GM12878 (cell line): ENCODE results near the gene FETUB. TPM values are rescaled to one million over a fixed set of nuclear protein-coding genes. Genes with fewer than 3 reads are reported as not detected.

Experiments
- ATAC-seq: fragments of 200-7000 bp; cut with Tn5 transposase; 3 replicates; pipeline ENCODE4 v1.9.1; 2020; ENCODE audit warnings: mild to moderate bottlenecking, moderate library complexity
- BruUV-seq: library from RNA; stranded (reverse); fragments of 400-500 nt; replicated peaks from 2 replicates; lab custom pipeline; 2021; lab: Mats Ljungman, UMichigan
- CTCF ChIA-PET: fragments of 300-600 bp; sonication (Branson Sonifier 250); formaldehyde crosslinking; extraction: SDS; loops from one replicate; lab custom pipeline; 2021; ENCODE audit warnings: inconsistent platforms; lab: Yijun Ruan, JAX
- POLR2A ChIA-PET: fragments of 350-600 bp; formaldehyde crosslinking; extraction: SDS; loops from one replicate; lab custom pipeline; 2021; ENCODE audit warnings: inconsistent platforms; lab: Charles Lee
- RAD21 ChIA-PET: fragments of 300-600 bp; sonication (Branson Sonifier 250); formaldehyde crosslinking; loops from one replicate; lab custom pipeline; 2023; ENCODE audit warnings: antibody characterized with exemption; ENCODE audit not compliant: unreplicated experiment; lab: Charles Lee
- SMC1A ChIA-PET: fragments of 300-600 bp; sonication (Branson Sonifier 250); formaldehyde crosslinking; loops from one replicate; lab custom pipeline; 2023; ENCODE audit not compliant: unreplicated experiment, uncharacterized antibody; lab: Charles Lee
- DNase-seq: peaks from one replicate; pipeline ENCODE4 v3.0.0-alpha.2; 2011; ENCODE audit warnings: low read depth, low spot score
- FAIRE-seq: peaks from 3 replicates; lab custom pipeline; 2011; peaks lifted over from hg19 to GRCh38; lab: Jason Lieb, UNC
- H2AFZ ChIP-seq: 2 replicates; pipeline ENCODE4 v1.6.0; 2011; ENCODE audit warnings: low read depth, low read length, control low read depth; ENCODE audit not compliant: control insufficient read depth
- H3K27ac ChIP-seq: 2 replicates; pipeline ENCODE4 v1.5.1; 2011; ENCODE audit warnings: control low read depth; ENCODE audit not compliant: control insufficient read depth, insufficient read depth
- H3K27me3 ChIP-seq, 2 experiments: replicated peaks in 1 of 2; 2 replicates each; pipeline versions ENCODE4 v1.6.0 to v1.6.1; 2011; ENCODE audit warnings: low read length in 1 of 2; ENCODE audit not compliant: control insufficient read depth in 2 of 2, insufficient read depth in 2 of 2
- H3K36me3 ChIP-seq, 2 experiments: 2 replicates each; pipeline ENCODE4 v1.5.1; 2011; ENCODE audit warnings: low read length in 1 of 2; ENCODE audit not compliant: control insufficient read depth in 2 of 2, insufficient read depth in 2 of 2
- H3K4me1 ChIP-seq: 2 replicates; pipeline ENCODE4 v1.6.1; 2011; ENCODE audit warnings: mild to moderate bottlenecking, low read length, moderate library complexity, mixed read lengths; ENCODE audit not compliant: control insufficient read depth, insufficient read depth
- H3K4me2 ChIP-seq: 2 replicates; pipeline ENCODE4 v1.6.0; 2011; ENCODE audit warnings: control low read depth; ENCODE audit not compliant: control insufficient read depth, insufficient read depth
- H3K4me3 ChIP-seq: fragments of 200-600 bp; sonication (generic); 2 replicates; pipeline ENCODE4 v1.5.1; 2016
- H3K79me2 ChIP-seq: 2 replicates; pipeline ENCODE4 v1.6.0; 2011; ENCODE audit warnings: low read length; ENCODE audit not compliant: control insufficient read depth, insufficient read depth
- H3K9ac ChIP-seq: 2 replicates; pipeline ENCODE4 v1.8.0; 2011; ENCODE audit warnings: low read length, control low read depth, mixed read lengths; ENCODE audit not compliant: control insufficient read depth, insufficient read depth
- H3K9me3 ChIP-seq: replicated peaks from 3 replicates; pipeline ENCODE4 v1.5.1; 2011; ENCODE audit warnings: mild to moderate bottlenecking, low read length; ENCODE audit not compliant: control insufficient read depth, insufficient read depth
- H4K20me1 ChIP-seq: 2 replicates; pipeline ENCODE4 v1.6.0; 2011; ENCODE audit not compliant: control insufficient read depth, insufficient read depth
- CBFB ChIP-seq: IDR thresholded peaks from 2 replicates; pipeline ENCODE4 v1.6.1; 2016; ENCODE audit warnings: antibody characterized with exemption, low read depth
- EGR1 ChIP-seq, 2 experiments: IDR thresholded peaks; 1 replicate in 1 of 2; 2 replicates in 1 of 2; pipeline ENCODE4 v1.6.1; 2011 to 2012; ENCODE audit warnings: low read depth in 2 of 2, low read length in 2 of 2, borderline replicate concordance in 1 of 2, mild to moderate bottlenecking in 1 of 2, moderate library complexity in 1 of 2
- ESRRA ChIP-seq: IDR thresholded peaks from 2 replicates; pipeline ENCODE4 v1.6.1; 2012; ENCODE audit warnings: mild to moderate bottlenecking, low read length, improper control_type of control experiment
- FOS ChIP-seq: IDR thresholded peaks from 3 replicates; pipeline ENCODE4 v1.6.1; 2011; ENCODE audit warnings: borderline replicate concordance; ENCODE audit not compliant: insufficient read length; ENCODE audit errors: extremely low read depth
- HSF1 ChIP-seq: fragments of 150-350 bp; IDR thresholded peaks from 2 replicates; pipeline ENCODE4 v1.6.1; 2014; ENCODE audit warnings: mild to moderate bottlenecking, low read depth, low read length
- MTA2 ChIP-seq: fragments of 450-650 bp; IDR thresholded peaks from 2 replicates; pipeline ENCODE4 v1.6.1; 2016; ENCODE audit warnings: low read depth, mild to moderate bottlenecking, moderate library complexity
- PRDM15 ChIP-seq: fragments of 450-650 bp; formaldehyde crosslinking; IDR thresholded peaks from 2 replicates; pipeline ENCODE4 v1.4.0; 2020; ENCODE audit warnings: mild to moderate bottlenecking, moderate library complexity
- RUNX3 ChIP-seq: IDR thresholded peaks from 2 replicates; pipeline ENCODE4 v1.6.1; 2012; ENCODE audit warnings: low read length, inconsistent platforms
- TCF7 ChIP-seq: IDR thresholded peaks from 2 replicates; pipeline ENCODE4 v1.6.1; 2014; ENCODE audit warnings: antibody characterized with exemption, borderline replicate concordance
- ZBTB11 ChIP-seq: fragments of 450-650 bp; formaldehyde crosslinking; IDR thresholded peaks from 2 replicates; pipeline ENCODE4 v1.5.0; 2022; ENCODE audit warnings: mild to moderate bottlenecking, missing genetic modification characterization
- ZZZ3 ChIP-seq: IDR thresholded peaks from 2 replicates; pipeline ENCODE4 v1.6.1; 2011; ENCODE audit warnings: low read depth; ENCODE audit not compliant: control insufficient read depth, insufficient read length
- WGBS: methylation state at CpG from one replicate; pipeline ENCODE4 v1.1.6; 2016; ENCODE audit warnings: low lambda C conversion rate; ENCODE audit not compliant: insufficient replicate concordance, insufficient coverage; ENCODE audit errors: missing lambda C conversion rate; 5-methylcytosine and 5-hydroxymethylcytosine counted together
- in situ Hi-C: fragments of 300-500 bp; cut with MboI; formaldehyde crosslinking; loops from 9 replicates; pipeline ENCODE4 v1.14.3; 2018; ENCODE audit warnings: mixed read lengths
- intact Hi-C: fragments of 100-400 bp; cut with micrococcal nuclease; formaldehyde crosslinking; loops from one replicate; pipeline ENCODE4 v1.14.2; 2022; ENCODE audit not compliant: unreplicated experiment
- polyA plus RNA-seq, 11 experiments: library from polyadenylated mRNA; depleted of rRNA in 4 of 11; unstranded in 6 of 11; stranded (reverse) in 5 of 11; fragments of >200 nt; fragmentation: Nextera tagmentation in 4 of 11; fragmentation: Illumina TruSeq in 1 of 11; extraction: Ambion mirVana in 4 of 11; extraction: Trizol in 1 of 11; gene quantifications; 1 replicate in 1 of 11; 2 replicates in 10 of 11; pipeline versions ENCODE4 v1.2.1 to v1.2.3, GENCODE V29; 2011 to 2016; ENCODE audit warnings: inconsistent platforms in 2 of 11, missing spikeins in 2 of 11, low read depth in 1 of 11
- total RNA-seq, 4 experiments: library from RNA; depleted of rRNA in 3 of 4; stranded (reverse); fragments of >200 nt in 3 of 4; fragmentation: Illumina TruSeq in 1 of 4; extraction: Trizol in 1 of 4; gene quantifications; 2 replicates each; pipeline versions ENCODE4 v1.2.1 to v1.2.3, GENCODE V29; 2013 to 2021

The FETUB gene
- total and polyA plus RNA-seq, 10 of the 15 experiments (the other 5 are each of a cell fraction or from before 2014, with no cell fraction given): not detected

- TF ChIP-seq TCF7 (no peak), ZBTB11 (CRISPR knock-in tag) (no peak)
Observed at GRCh38 chr3:186651678-186652215, 11.5 kb downstream of the FETUB start (continued).

GRCh38 chr3:186653080-186653707, 13.0 kb downstream of the FETUB start:
- Histone ChIP-seq H3K79me2 (no peaks in the 10 kb centered on the region), H3K4me1 (peaks cover 17% of the 10 kb centered on the region), H3K27ac (peak overlapping the region; percentile 32), H4K20me1 (no peaks in the 10 kb centered on the region), H3K9ac (no peak overlapping the region), H3K9me3 (no peaks in the 10 kb centered on the region), H3K27me3 (no peaks in the 10 kb centered on the region), H3K4me2 (peak overlapping the region; percentile 77), H3K36me3 (no peaks in the 10 kb centered on the region), H2AFZ (peak overlapping the region; percentile 90), H3K4me3 (no peak overlapping the region; the same call in 1 of the 2 replicates)
- peak; percentile 98 for ATAC-seq
- SMC1A ChIA-PET: interaction anchor here (0.6 to 1.3 kb wide), 4 partner anchors 9 to 113 kb away, joined by 3 to 4 read pairs (median 4); no protein-coding TSS in a partner anchor
- CTCF ChIA-PET: interaction anchor here (0.6 to 2.2 kb wide), 2 partner anchors 12 to 37 kb away, joined by 3 to 13 read pairs; no protein-coding TSS in a partner anchor
- 9% methylated on average over 7 of the region's 7 CpGs for WGBS
- intact Hi-C loops (no loop called here), in situ Hi-C loops (no loop called here)
- peak; percentile 61 for DNase-seq
- FAIRE-seq: peak; percentile 93
- BruUV-seq: no TSS peak
- POLR2A ChIA-PET: no interaction called here
- RAD21 ChIA-PET: no interaction called here
- TF ChIP-seq FOS (no peak), HSF1 (no peak), EGR1 (IDR thresholded peaks at IDR 0.05; ENCODE audit: borderline replicate concordance in 1 of 2, low read depth in 2 of 2, low read length in 2 of 2) (no peak), ESRRA (no peak), PRDM15 (CRISPR knock-in tag) (no peak), MTA2 (peak; percentile 18; the same call in 1 of the 2 replicates), CBFB (no peak), ZZZ3 (no peak), RUNX3 (no peak)
